LHCN-M2 (cell line): ENCODE measurements around the gene GCA. TPM values are rescaled to one million over a fixed set of nuclear protein-coding genes. Genes with fewer than 3 reads are reported as not detected.

ENCODE experiments used
- total RNA-seq: library from RNA; depleted of rRNA; stranded (reverse); fragments of >200 nt; gene quantifications from 2 replicates; pipeline ENCODE4 v1.2.3, GENCODE V29; 2014; rRNA removed

The GCA gene
- total RNA-seq, 1 experiment from 2014 or later = 0.52 TPM

Other genes starting within 250 kb of the GCA start
- 0.17 TPM in 1 of 2 replicates, not detected in the other for gene GCG, start 191.9 kb upstream of the GCA start, total RNA-seq
- 102 and 115 TPM in 2 replicates for gene FAP, start 100.7 kb upstream of the GCA start, total RNA-seq
- gene IFIH1, start 25.4 kb upstream of the GCA start, total RNA-seq = 2.6 and 5.6 TPM in 2 replicates